GM19099 (cell line): ENCODE data around the gene FAM229A.

ENCODE experiments used
- POLR2A ChIP-seq: IDR thresholded peaks from 3 replicates; pipeline ENCODE4 v1.6.1; 2011; ENCODE audit warnings: low read depth; ENCODE audit not compliant: insufficient read length; ENCODE audit errors: extremely low read depth

Gene FAM229A, protein sequence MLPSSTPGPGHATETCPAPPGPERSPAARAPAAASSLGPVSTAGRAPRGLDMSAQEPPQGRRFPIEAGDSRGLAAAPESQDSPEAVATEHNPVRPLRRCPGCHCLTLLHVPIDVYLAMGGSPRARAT

DNA sequence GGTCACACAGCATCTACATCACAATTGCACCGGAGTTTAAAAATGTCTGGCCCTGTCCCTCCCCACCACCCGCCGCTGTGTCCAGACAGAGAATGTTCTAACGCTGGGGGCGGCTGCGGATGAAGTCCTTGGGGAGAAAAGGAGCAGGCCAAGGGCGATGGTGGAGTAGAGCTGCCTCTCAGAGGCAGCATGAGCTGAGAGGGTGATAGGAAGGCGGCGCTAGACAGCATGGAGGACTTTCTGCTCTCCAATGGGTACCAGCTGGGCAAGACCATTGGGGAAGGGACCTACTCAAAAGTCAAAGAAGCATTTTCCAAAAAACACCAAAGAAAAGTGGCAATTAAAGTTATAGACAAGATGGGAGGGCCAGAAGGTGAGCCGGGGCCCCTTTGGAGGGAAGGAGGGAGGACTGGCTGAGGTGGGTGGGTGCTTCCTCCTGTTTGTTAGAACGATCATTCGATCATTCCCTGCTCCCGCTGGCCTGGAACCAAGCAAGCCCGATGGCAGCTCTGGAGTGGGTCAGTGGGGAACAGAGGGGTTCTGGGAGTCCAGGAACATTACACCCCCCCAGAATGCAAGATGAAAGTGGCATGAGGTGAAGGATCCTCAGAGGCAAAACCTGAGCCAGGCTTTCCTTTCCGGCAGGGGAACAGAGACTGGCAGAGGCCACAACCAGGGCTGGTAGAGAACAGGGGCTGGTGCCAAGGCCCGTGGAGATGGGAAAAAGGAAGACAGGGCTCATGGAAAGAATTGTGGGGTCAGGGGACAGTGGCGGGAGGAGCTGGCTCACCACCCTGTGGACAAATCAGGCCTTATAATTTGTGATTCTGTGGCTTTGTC, at the start of gene FAM229A, which contains the start of gene TSSK3:
TSS of gene FAM229A (minus strand) at position 12 of the 840 bp plus-strand sequence. CDS start 394 bp downstream, outside the sequence.
TSS of gene TSSK3 (plus strand) at position 66 of the 840 bp plus-strand sequence. CDS start at position 229, 163 bp downstream.
- TF ChIP-seq POLR2A = no peak

GRCh38 chr1:32411261-32411660, 49.0 kb upstream of the FAM229A start:
- TF ChIP-seq POLR2A = no peak

DNA sequence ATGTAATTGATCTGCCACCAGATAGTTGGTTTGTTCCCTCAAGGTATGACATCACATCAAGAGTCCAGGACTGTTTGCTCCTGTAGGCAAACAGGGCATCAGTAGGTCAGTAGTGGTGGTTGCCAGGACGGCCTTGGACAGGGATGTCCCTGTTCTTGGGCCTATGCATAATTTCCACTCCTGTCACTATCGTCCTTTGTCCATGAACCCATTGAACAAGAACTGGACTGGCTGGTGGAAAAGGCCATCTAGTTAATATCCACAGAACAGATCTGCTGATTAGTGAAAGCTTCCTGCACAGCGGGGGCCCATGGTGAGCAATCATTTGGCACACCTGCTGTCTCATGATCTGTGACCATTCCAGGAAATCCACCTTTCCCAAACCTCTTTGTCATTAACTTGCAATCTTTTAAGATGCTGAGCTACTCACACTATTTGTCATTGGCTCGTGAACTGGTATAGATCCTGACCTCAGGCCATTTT, 44.4 kb upstream of the FAM229A start:
- no peak for TF ChIP-seq POLR2A

DNA sequence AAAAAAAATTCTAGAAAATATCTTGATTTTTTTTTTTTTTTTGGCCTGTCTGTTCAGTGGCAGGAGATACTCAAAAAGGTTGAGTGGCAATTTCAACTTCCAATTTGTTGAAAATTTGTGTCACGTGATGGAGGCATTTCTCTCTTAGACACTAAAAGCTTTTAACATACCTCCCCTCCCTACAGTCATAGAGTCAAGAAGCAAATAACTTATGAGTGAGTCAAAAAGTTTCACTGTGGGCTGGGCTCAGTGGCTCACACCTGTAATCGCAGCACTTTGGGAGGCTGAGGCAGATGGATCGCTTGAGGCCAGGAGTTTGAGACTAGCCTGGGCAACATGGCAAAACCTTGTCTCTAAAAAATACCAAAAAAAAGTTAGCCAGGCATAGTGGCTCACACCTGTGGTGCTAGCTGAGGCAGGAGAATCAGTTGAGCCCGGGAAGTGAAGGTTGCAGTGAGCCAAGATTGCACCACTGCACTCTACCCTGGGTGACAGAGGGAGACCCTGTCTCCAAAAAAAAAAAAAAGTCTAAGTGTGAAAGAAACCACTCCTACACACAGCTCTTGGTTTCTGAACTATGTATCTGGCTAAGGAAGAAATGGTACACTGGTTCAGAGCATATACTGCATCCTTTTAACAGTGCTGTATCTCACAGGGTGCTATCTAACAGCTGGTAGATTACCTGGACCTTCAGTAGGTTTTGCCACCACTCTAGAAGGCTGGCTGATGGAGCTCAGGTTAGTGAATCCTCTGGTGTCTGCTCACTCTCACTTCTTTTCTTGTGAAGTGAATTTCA, 43.6 kb upstream of the FAM229A start:
- TF ChIP-seq POLR2A = no peak

DNA sequence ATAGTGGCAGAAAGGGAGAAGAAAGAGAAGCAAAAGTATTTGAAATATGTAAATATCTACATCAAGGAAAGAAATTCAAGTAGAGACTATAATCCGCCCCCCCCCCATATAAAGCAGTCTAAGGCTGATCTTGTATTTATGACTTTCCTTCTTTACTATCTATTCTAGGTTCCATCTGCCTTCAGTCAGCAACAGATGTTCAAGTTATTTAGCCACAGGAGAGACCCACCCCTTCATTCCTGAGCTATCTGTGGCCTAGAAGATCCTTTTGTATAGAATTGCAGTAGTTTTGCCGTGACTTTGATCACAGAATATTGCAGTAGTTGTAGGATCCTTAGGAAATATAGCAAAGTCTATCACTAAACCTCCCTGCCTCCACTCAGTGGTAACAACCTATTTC, 42.7 kb upstream of the FAM229A start:
- TF ChIP-seq POLR2A = no peak

GRCh38 chr1:32400876-32401631, 38.8 kb upstream of the FAM229A start:
- no peak for TF ChIP-seq POLR2A

- TF ChIP-seq POLR2A = no peak
Observed at GRCh38 chr1:32399843-32400242, 37.6 kb upstream of the FAM229A start.

- no peak for TF ChIP-seq POLR2A
Observed at GRCh38 chr1:32398401-32398800, 36.1 kb upstream of the FAM229A start.

- TF ChIP-seq POLR2A = no peak
Observed at GRCh38 chr1:32394890-32395432, 32.7 kb upstream of the FAM229A start.

DNA sequence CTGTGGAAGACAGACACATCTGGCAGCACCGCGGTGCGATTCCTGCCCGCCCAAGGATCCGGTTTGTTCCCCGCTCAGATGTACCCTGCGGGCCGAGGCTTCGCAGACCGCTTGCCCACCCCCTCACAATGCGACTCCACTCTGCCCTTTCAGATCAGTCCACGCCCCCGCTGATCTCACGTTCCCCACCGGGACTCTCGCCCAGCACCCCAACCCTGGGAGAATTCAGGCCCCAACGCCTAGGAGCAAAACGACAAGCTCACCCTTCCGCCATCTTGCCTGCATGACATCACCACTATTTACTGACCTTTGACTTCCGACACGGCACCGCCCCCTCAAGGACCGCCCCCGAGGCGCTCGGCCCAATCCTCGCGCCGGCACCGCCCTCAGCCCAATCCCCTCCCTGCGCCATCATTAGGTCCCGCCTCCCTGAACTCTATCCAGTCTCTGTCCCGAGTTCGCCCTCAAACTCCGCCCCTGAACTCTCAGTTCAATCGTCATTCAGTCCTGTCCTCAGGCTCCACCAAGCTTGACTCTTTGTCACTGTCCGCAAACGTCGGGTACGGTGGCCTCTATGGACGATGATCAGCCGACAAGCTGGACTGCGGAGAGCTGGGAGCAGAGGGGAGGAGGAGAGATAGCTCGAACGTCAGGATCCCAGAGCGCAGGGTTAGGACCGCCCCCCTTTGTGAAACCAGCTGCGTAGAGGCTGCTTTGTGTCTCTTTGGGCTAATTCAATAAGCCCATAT, 32.0 kb upstream of the FAM229A start, which contains the start of gene BSDC1:
TSS of gene BSDC1 (minus strand) at position 301 of the 749 bp plus-strand sequence. CDS start at position 274, 27 bp downstream.
- TF ChIP-seq POLR2A = peak; percentile 74

GRCh38 chr1:32393832-32394140, 31.5 kb upstream of the FAM229A start:
- no peak for TF ChIP-seq POLR2A

DNA sequence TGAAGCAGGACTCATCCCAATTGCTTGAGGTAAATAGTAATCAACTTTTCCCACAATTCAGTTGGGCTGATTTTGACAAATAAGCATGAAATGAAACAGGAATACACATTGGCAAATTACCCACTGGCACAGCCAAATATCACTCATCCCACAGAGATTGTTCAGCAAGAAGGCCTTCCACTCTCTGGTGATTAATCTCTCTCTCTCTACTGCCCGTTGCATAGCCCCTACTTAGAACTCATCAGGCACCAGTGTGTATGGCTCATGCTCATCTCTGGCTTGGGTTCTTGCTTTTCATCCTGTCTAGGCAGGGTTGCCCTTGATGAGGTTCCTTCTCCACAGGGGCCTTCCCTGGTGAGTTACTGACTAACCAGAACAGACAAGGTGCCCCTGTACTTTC, 30.9 kb upstream of the FAM229A start:
- TF ChIP-seq POLR2A = no peak

- no peak for TF ChIP-seq POLR2A
Observed at GRCh38 chr1:32392325-32392724, 30.0 kb upstream of the FAM229A start.
